GM19025 (cell line): ENCODE results near the gene CORO1C.
"Not testable (repeated sequence)": the region's sequence is repeated elsewhere in the genome, so short reads cannot be mapped to it uniquely, and the experiment has no call there.

Source experiments
- ATAC-seq: cut with Tn5 transposase; IDR thresholded peaks from one replicate; pipeline ENCODE4 v1.9.1; 2021; ENCODE audit warnings: mild to moderate bottlenecking, low read depth, moderate library complexity; ENCODE audit not compliant: unreplicated experiment

The CORO1C gene

DNA sequence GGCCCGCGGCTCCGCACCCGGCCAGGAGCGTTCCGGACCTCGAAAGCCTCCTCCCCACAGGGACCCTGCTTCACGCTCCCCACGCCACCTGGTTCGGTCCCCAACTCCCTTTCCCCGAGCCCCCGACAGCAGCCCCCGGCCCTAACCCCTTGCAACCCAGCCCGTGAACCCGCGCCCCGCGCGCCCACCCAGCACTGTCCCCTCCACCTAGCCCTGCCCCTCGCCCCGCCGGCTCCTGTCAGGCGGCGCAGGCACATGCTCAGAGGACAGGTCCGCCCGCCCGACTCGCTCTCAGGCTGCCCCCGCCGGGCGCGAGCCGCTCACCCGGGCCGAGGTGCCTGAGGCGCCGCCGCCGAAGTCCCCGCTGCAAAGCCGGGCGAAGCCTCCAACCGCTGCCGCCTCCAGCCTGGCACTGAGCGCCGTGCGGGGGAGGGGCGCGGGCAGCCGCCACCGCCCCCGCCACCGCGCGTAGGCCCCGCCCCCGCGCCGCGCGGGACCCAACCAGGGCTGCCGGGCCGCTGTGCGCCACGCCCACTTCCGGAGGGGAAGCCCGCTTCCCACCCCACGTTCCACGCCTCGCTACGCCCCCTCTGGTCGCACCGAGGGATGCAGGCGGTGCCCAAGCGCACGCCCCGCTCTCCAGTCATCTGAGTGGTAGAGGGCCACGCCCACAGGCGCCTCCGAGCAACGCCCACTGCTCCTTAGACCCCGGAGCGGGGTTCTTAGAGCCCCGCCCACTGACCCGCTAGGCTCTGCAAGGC, at the start of gene CORO1C:
TSS of gene CORO1C (minus strand) at position 414 of the 761 bp plus-strand sequence. CDS start 30,200 bp downstream, outside the sequence.
- ATAC-seq = peak; percentile 62

DNA sequence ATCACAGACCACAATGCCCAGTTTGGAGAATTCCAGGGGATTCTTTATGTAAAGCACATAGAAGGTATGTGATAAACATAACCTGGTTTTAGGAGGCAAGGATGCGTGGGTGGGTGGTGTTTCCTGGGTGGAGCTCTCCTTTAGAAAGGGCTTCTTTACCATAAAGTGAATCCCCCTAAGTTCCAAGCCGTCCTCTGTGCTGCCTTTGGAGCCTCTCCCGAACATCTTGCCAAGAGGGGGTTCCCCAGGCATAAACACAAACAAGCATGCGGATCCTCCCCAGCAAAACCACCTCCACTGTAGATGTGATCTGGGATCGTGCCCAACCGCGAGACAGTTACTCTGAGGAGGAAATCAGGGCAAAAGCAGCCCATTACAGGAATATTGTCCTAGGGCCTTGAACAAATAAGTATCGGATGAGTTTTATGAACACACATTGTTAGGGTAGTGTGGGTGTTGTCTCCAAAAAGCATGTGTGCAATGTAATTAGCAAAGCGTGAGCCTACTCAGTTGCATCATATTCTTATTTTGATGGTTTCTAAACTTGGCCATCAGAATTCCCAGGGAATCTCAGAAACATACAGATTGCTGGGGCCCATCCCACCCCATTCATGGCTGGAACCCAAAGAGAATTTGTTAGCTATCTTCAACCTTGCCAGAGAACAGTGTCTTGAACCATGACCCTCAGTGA, 48.8 kb upstream of the CORO1C start:
- ATAC-seq = no peak

DNA sequence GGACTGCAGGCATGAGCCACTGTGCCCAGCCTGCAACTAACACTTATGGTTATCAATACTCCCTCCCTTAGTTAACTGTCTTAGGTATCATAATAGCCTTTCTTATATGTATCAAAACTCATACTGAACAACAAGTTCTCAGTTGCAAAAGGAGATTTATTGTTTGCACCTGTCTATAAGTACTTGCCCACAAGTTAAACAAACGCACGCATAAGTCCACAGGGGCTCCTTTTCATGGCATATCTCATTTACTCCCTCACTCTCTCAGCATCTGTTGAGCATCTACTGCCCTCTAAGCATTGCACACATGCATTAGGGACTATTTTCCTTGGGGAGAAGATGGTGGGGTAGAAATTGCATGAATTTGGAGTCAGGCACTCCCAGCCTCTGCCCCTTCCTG, 46.7 kb upstream of the CORO1C start:
- ATAC-seq = no peak

DNA sequence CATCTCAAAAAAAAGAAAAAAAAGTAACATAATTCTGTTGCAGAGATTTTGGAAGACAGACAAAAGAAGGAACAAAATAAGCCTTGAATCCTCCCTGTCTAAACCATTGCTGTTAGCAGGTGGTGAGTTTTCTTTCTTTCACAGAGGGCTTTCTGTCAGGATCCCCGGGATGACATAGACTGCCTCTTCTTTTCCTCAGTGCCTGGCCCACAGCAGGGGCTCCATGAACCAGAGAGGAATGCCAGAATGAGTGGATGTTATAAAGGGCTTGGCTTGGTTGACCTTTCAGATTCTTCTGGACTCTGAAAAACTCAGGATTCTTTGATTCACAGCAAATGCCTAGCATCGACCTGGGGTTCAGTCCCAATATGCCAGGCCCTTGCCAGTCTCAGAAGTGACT, 45.8 kb upstream of the CORO1C start:
- no peak for ATAC-seq

DNA sequence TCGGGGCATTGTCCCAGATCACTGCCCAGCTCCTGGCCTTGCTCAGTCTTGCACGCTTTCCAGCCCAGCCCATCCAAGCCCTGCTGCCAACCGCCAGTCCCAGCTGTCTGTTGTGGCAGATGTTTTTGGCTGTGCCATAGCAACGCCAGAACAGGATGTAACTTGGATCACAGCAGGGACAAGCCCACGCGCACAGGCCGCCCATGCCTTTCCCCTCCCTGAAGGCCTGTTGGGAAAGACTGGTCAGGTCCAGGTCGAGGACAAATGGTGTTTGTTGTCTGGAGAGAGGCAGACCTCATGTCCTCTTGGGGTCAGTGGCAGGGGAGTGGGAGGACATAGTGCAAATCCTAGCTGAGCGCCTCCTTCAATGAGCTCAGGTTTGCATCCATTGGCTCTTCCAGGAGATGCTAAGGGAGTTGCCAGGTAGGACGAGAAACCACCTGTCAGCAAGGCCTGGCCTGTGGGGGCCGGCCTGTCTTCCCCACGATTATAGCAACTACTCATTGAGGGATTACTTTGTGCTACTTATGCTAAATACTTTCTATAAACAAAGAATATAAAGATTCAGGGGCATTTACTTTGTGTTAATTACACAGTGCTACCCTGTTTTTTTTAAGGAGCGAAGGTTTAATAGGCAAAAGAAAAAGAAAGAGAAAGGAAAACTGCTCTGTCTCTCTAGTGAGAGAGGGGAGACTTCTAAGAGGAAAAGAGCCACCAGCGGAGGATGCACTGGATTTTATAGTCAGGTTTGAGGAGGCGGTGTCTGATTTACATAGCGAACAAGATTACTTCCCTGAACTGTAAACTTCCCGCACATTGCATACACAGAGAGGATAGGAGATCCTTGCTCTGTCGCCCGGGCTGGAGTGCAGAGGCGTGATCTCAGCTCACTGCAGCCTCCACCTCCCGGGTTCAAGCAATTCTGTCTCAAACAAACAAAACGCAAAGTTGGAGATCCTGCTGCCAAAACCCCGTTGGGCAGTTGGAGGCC, 42.8 kb upstream of the CORO1C start:
- ATAC-seq = no peak

DNA sequence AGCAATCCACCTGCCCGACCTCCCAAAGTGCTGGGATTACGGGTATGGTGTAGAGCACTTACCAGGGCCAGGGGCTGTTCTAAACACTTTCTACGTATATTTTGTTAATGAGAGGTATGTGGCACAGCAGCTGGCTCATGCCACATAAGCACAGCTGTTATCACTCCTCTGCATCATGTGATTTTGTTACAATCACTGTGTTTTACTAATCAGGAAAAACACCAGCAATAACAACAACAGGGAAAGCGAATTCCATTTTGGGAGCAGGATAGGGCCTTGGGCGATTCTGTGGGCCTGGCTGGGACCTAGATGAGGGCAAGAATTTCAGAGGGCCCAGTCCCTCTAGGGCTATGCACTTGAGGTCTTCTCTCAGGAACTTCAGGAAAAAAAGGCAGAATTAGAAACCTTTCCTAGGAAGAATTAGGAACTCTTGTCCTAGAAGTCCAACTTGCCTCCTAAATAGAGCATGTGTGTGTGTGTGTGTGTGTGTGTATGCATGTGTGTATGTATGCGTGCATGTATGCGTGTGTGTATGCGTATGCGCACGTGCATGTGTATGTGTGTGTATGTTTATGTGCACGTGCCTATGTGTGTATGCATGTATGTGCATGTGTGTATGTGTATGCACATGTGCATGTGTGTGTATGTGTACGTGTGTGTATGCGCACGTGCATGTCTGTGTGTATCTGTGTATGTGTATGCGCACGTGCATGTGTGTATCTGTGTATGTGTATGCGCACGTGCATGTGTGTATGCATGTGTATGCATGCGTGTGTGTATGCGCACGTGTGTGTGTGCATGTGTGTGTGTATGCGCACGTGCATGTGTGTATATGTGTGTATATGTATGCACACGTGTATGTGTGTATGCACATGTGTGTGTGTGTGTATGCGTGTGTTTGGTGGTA, 41.8 kb upstream of the CORO1C start:
- ATAC-seq = no peak

DNA sequence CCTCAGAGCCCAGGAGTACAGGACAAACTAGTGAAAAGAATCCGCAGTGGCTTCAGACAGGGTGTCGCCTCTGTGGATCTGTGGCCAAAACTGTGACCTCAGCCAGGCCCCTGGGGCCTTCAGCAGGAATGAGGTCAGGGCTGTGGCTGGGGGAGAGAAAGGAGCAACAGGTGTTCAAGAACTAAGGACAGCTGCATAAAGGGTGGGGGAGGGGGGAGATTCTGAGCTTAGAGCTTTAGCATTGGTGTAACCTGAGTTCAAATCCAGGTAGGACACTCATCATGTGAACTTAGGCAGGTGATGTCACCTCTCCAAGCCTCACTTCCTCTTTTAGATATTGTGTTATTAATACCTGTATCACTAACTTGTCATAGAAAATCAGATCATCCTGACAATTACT, 40.9 kb upstream of the CORO1C start:
- ATAC-seq = no peak

DNA sequence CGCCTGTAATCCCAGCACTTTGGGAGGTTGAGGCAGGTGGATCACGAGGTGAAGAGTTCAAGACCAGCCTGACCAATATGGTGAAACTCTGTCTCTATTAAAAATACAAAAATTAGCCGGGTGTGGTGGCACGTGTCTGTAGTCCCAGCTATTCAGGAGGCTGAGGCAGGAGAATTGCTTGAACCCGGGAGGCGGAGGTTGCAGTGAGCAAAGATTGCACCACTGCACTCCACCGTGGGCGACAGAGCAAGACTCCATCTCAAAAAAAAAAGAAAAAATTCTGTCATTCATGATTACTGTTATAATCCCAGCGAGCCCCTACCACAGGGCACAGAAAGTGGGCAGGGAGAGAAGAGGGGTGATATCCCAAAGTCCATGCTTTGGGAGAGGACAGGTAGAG, 40.5 kb upstream of the CORO1C start:
- not testable (repeated sequence) for ATAC-seq

DNA sequence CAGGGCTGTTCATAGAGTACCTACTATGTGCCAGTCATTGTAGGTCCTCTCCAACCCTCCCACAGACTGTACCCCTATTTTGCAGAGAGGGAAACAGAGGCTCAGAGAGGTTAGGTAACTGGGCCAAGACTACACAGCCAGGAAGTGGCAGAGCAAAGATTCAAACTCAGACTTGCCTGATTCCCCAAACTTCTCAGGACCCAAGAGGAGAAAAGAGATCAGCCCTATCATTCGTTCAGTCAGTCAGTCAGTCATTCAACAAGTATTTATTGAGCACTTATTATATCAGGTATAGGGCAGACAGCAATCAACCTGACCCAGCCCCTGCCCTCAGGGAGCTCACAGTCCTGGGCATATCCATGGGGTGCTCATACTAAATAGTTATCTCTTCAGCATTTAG, 39.6 kb upstream of the CORO1C start:
- ATAC-seq = no peak

DNA sequence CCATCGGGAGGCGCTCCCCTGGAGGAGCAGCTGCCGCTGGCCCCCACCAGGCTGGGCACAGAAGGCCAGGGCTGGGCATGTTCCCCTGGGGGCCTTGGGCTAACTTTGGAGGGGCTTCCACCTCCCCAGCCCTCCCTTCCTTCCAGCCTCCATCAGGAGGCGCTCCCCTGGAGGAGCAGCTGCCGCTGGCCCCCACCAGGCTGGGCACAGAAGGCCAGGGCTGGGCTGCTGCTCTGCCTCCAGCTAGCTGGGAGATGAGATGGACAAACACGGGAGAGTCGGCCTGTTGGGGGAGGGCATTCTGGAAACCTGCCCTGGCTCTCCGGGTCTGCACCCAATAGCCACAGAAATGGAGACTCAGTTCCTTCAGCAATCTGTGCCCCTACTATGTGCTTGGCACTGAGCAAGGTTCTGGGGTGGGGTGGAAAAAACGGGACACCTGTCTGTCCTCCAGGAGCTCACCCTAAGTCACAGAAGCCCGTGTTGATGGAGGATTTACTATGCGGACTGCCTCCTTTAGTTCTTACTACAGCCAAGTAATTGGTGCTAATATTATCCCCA, 39.0 kb upstream of the CORO1C start:
- ATAC-seq = no peak

DNA sequence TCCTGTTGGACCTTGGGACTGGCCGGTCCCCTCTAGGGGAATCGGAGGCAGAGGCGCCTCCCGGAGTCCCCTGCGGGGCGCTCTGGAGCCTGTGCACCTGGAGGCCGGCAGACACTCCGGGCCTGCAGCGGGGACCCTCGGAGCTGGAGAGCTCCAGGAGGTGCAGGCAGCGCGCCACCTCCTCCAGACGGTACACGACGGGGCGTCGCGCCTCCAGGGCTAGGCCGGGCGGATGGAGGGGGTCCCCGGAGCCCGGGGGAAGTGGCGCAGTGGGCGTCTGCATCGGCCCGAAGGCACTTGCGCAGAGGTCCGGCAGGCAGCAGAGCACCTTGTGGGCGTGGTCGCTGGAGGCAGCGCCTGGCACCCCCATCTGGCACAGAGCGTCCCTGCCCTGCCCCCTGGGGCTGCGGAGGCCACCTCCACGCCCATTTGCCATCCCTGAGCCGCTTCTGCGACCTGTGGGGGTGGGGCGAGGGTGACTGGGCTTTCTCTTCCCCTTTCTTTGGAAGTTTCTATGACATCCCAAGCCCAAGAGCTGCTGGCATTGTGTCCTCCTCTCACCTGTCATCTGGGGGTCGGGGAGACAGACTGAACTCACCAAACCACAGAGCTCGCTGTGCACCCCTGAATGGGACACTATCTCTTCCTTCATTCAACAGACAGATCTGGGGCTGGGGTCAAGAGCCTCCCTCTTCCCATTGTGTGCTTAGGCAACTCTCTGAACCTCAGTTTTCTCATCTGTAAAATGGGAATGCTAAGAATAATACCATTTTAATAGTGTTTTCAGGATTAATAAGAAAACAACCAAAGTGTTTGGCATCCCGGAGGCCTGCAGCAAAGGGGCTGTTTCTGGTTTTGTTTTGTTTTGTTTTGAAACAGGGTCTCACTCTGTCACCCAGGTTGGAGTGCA, 37.5 kb upstream of the CORO1C start:
- no peak for ATAC-seq

DNA sequence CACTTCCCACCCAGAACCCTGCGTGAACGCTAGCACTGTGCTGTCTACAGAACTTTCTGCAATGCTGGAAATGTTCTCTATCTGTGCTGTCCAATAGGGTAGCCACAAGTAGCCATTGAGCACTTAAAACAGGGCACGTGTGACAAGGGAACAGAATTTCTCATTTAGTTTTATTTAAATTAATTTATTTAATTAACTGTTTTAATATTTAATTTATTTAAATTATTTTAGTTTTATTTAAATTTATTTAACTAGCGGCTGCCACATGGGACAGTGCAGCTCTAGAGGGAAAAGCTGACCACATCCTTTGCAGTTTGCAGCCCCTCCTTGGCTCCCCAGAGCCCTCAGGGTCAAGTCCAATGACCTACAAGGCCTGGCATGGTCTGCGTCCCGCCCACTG, 35.0 kb upstream of the CORO1C start:
- ATAC-seq = no peak

DNA sequence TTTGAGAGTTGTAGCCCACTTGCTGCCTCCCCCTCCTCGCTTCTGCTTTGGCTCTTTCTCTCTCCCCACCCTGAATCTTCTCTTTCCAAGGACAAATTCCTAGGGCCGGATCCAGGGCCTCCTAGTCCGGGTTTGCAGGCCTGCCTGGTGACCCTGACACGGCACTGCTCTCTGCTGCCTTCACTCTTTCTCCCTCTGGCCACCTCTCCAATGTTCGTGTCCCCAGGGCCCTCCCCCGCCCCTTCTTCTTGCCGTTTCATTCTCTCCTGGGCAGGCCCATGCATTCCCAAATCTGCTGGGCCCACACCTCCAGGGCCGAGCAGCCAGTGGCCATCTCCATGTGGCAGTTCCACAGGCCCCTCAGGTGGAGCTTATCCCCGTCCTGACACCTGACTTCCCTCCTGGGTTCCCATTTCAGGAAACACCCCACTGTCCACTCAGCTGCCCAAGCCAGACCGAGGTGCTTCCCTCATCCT, 34.0 kb upstream of the CORO1C start:
- no peak for ATAC-seq

DNA sequence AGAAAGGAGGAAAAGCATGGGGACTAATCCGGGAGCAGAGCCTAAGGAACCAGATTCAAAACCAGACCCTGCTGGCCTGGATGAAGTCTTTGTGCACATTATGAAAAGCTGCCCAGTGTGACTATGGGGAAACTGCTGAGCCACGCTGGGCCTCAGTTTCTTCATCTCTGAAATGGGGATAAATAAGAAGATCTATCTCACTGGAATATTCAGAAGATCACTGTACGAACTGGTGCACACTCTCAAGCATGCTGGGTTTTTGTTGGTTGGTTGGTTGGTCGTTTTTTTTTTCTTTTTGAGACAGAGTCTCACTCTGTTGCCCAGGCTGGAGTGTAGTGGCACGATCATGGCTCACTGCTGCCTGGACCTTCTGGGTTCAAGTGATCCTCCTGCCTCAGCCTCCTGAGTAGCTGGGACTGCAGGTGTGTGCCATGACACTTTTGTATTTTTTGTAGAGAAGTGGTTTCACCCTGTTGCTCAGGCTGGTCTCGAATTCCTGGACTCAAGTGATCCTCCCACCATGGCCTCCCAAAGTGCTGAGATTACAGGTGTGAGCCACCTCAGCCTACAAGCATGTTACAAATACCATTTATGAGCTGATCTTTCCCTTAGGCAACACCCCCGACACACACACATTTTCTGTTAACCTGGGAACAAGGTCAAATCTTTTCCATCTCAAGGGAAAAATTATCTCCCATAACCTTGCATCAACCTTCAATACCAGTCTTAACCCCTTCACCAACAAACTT, 33.4 kb upstream of the CORO1C start:
- no peak for ATAC-seq

DNA sequence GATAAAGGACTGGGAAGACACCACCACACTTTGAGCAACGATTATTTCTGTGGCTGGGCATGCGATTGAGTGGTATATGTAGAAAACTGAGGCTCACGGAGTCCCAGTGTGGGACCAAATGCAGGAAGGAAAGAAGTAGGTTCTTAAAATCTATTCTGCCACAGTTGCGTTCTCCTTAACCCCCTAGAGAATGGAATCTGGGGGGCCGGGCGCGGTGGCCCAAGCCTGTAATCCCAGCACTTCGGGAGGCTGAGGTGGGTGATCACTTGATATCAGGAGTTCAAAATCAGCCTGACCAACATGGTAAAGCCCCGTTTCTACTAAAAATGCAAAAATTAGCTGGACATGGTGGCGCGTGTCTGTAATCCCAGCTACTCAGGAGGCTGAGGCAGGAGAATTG, 29.9 kb upstream of the CORO1C start:
- no peak for ATAC-seq

DNA sequence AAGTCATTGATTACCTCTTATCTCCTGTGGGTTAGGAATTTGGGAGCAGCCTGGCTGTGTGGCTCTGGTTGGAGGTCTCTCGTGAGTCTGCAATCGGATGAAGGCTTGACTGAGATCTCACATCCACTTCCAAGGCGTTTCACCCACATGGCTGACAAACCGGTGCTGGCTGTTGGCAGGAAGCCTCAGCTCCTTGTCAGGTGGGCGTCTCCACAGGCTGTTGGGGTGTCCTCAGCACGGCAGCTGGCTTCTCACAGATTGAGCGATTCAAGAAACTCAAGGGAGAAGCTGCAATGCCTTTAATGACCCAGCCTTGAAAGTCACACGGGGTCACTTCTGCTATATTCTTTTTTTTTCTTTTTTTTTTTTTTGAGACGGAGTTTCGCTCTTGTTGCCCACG, 28.6 kb upstream of the CORO1C start:
- no peak for ATAC-seq

DNA sequence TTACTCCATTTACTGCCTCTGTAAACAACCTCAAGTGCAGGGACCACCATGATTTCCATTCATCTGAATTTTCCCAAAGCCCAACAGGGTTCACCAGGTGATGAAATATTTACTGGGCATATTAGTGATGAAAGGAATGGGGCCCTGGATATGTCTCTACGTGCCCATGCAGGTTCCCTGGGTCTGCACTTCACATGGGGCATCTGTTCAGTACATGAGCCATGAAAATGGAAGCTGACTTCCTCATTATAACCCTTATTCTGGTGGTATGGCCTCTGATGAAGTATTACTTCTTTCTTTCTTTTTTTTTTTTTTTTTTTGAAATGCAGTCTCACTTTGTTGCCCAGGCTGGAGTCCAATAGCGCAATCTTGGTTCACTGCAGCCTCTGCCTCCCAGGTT, 26.5 kb upstream of the CORO1C start:
- ATAC-seq = no peak

DNA sequence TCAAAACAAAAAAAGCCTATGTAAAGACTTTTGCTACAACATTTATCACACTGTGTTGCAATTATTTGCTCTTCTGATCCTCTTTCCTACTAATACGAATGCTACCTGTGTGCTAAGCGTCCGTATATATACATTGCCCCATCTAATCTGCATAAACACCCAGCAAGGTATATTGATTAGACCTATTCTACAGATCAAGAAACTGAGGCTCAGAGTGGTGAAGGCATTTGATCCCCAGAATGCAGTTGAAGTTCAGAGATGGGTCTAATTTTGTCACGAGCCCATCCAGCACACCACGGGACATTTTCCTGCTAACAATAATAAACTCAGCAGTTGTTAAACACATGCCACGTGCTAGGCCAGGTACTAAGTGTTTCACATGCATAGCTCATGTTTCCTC, 25.1 kb upstream of the CORO1C start:
- no peak for ATAC-seq
